CD4-positive, alpha-beta T cell (primary cell): Measurements from ENCODE around the gene OSBPL10. TPM values are rescaled to one million over a fixed set of nuclear protein-coding genes. Genes with fewer than 3 reads are reported as not detected.

ENCODE experiments used
- ATAC-seq: fragments of 200-7000 bp; cut with Tn5 transposase; one replicate; pipeline ENCODE4 v1.10.0; 2022; ENCODE audit warnings: mild to moderate bottlenecking; ENCODE audit not compliant: poor library complexity
- CTCF ChIA-PET: fragments of 350-600 bp; sonication (Branson Sonifier 250); formaldehyde crosslinking; loops from one replicate; lab custom pipeline; 2021; ENCODE audit warnings: antibody characterized with exemption, inconsistent platforms; lab: Charles Lee
- POLR2A ChIA-PET: fragments of 350-600 bp; sonication (Branson Sonifier 250); formaldehyde crosslinking; loops from one replicate; lab custom pipeline; 2021; ENCODE audit warnings: antibody characterized with exemption, inconsistent platforms; lab: Charles Lee
- DNase-seq, 14 experiments: peaks; one replicate each; pipeline ENCODE4 v3.0.0-alpha.2; 2013 to 2020; ENCODE audit warnings: mixed read lengths in 2 of 14
- H3K27ac ChIP-seq, 2 donors: one replicate each; pipeline versions ENCODE4 v1.5.1 to v1.7.0; 2013; ENCODE audit warnings: low read length in 2 of 2, low read depth in 1 of 2, mild to moderate bottlenecking in 1 of 2
- H3K27me3 ChIP-seq, 2 experiments: 1 replicate in 1 of 2; 2 replicates in 1 of 2; pipeline versions ENCODE4 v1.6.1 to v1.7.0; 2013; ENCODE audit warnings: low read length in 2 of 2, control low read depth in 1 of 2, mild to moderate bottlenecking in 1 of 2, moderate library complexity in 1 of 2; ENCODE audit not compliant: insufficient read depth in 2 of 2, control insufficient read depth in 1 of 2
- H3K36me3 ChIP-seq: one replicate; pipeline ENCODE4 v1.6.1; 2013; ENCODE audit warnings: low read length, control low read depth; ENCODE audit not compliant: insufficient read depth
- H3K4me1 ChIP-seq: one replicate; pipeline ENCODE4 v1.6.1; 2013; ENCODE audit warnings: low read length, control low read depth; ENCODE audit not compliant: insufficient read depth
- H3K4me3 ChIP-seq: one replicate; pipeline ENCODE4 v1.5.1; 2013; ENCODE audit warnings: mild to moderate bottlenecking, low read length, moderate library complexity
- H3K9me3 ChIP-seq, 2 experiments: 1 replicate in 1 of 2; 2 replicates in 1 of 2; pipeline versions ENCODE4 v1.6.1 to v1.7.0; 2013; ENCODE audit warnings: low read length in 2 of 2, mild to moderate bottlenecking in 2 of 2, control low read depth in 1 of 2, moderate library complexity in 1 of 2; ENCODE audit not compliant: control insufficient read depth in 1 of 2, insufficient read depth in 1 of 2
- H3K27ac Mint-ChIP-seq: one replicate; pipeline ENCODE4 v1.8.0; 2020; ENCODE audit warnings: mixed read lengths
- H3K27me3 Mint-ChIP-seq: one replicate; pipeline ENCODE4 v1.8.0; 2021; ENCODE audit warnings: mixed read lengths
- H3K36me3 Mint-ChIP-seq: one replicate; pipeline ENCODE4 v1.8.0; 2021; ENCODE audit warnings: low read depth, mixed read lengths
- H3K4me1 Mint-ChIP-seq: one replicate; pipeline ENCODE4 v1.8.0; 2021; ENCODE audit warnings: low read depth, mixed read lengths
- H3K4me3 Mint-ChIP-seq: one replicate; pipeline ENCODE4 v1.8.0; 2020; ENCODE audit warnings: mild to moderate bottlenecking, mixed read lengths
- H3K9me3 Mint-ChIP-seq: one replicate; pipeline ENCODE4 v1.8.0; 2020; ENCODE audit warnings: mixed read lengths
- intact Hi-C, 2 experiments: fragments of 100-400 bp; cut with DNase I in 1 of 2; cut with micrococcal nuclease in 1 of 2; formaldehyde crosslinking; loops; one replicate each; pipeline versions ENCODE4 v1.15.1 to v1.9.0; 2023 to 2025; cut with DNase I, micrococcal nuclease
- total RNA-seq, 174 experiments: library from RNA in 2 of 174; stranded (reverse) in 2 of 174; gene quantifications; one replicate each; pipeline ENCODE4 v1.2.3 and lab custom pipeline; 2021 to 2026
- TF ChIP-seq, protein P1 (sequence below): fragments of 200-600 bp; IDR thresholded peaks from one replicate; pipeline ENCODE4 v1.8.0; 2022; ENCODE audit warnings: antibody characterized with exemption, mild to moderate bottlenecking

OSBPL10 gene
- total RNA-seq, 2 experiments from 2014 or later = not detected

DNA sequence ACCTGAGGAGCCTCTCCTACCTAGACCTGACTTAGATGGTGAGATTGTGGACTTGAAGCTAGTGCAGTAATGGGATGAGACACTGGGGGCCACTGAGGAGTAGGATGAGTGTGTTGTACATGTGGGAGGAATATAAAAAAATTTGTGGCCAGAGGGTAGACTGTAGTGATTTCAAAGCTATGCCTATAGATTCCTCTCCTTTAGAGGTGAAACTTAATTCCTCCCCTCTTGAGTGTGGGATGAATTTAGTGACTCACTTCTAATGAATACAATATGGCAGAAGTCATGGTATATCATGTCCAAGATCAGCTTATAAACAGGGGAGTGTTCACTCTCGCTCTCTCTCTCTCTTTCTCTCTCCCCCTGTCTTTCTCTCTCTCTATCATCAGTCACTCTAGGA is 7.2 kb upstream of the OSBPL10 start:
- no peaks in the 10 kb centered on the region for H3K36me3 Mint-ChIP-seq
- CTCF ChIA-PET = no interaction called here
- Histone ChIP-seq H3K27ac (no peak overlapping the region), H3K36me3 (no peaks in the 10 kb centered on the region), H3K4me1 (no peaks in the 10 kb centered on the region), H3K27me3 (peaks cover 0 to 2% of the 10 kb centered on the region in 2 experiments), H3K9me3 (peaks cover 11 to 28% of the 10 kb centered on the region in 2 experiments), H3K4me3 (no peak overlapping the region)
- peaks cover 4% of the 10 kb centered on the region for H3K9me3 Mint-ChIP-seq
- POLR2A ChIA-PET = no interaction called here
- H3K4me1 Mint-ChIP-seq = no peaks in the 10 kb centered on the region
- H3K27ac Mint-ChIP-seq = no peak overlapping the region
- no peak overlapping the region for H3K4me3 Mint-ChIP-seq
- no peak for ATAC-seq
- TF ChIP-seq, protein P1, sequence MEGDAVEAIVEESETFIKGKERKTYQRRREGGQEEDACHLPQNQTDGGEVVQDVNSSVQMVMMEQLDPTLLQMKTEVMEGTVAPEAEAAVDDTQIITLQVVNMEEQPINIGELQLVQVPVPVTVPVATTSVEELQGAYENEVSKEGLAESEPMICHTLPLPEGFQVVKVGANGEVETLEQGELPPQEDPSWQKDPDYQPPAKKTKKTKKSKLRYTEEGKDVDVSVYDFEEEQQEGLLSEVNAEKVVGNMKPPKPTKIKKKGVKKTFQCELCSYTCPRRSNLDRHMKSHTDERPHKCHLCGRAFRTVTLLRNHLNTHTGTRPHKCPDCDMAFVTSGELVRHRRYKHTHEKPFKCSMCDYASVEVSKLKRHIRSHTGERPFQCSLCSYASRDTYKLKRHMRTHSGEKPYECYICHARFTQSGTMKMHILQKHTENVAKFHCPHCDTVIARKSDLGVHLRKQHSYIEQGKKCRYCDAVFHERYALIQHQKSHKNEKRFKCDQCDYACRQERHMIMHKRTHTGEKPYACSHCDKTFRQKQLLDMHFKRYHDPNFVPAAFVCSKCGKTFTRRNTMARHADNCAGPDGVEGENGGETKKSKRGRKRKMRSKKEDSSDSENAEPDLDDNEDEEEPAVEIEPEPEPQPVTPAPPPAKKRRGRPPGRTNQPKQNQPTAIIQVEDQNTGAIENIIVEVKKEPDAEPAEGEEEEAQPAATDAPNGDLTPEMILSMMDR = no peak
- DNase-seq = no peak
- peaks cover 9% of the 10 kb centered on the region for H3K27me3 Mint-ChIP-seq
- intact Hi-C loops = no loop called here

DNA sequence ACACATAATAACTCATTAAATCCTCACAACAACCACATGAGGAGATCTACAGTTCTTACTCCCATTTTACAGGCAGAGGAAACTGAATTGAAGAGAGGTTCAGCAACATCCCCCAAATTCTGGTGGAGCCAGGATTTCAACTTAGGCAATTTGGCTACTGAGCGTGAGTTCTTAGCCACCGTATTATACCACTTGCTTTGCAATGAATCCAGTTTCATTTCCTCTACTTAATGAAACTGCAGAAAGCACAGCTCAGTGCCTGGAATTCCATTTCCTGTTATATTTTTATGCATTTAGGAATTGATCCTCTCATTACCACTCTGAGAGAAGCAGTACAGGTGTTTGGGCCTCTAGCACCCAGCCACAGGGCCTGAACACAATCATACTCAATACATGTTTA is 4.8 kb upstream of the OSBPL10 start:
- POLR2A ChIA-PET = no interaction called here
- H3K4me3 Mint-ChIP-seq = no peak overlapping the region

GRCh38 chr3:31984321-31984720 is 3.3 kb upstream of the OSBPL10 start:
- H3K9me3 ChIP-seq = peaks cover 7 to 8% of the 10 kb centered on the region in 2 experiments
- peaks cover 41% of the 10 kb centered on the region for H3K27me3 Mint-ChIP-seq
- H3K36me3 ChIP-seq = no peaks in the 10 kb centered on the region
- peaks cover 9% of the 10 kb centered on the region for H3K4me1 Mint-ChIP-seq
- CTCF ChIA-PET = no interaction called here
- H3K9me3 Mint-ChIP-seq = no peaks in the 10 kb centered on the region
- H3K4me1 ChIP-seq = peaks cover 18% of the 10 kb centered on the region
- intact Hi-C loops = no loop called here
- ATAC-seq (no peak), DNase-seq (no peak)
- TF ChIP-seq, protein P1 = no peak
- H3K36me3 Mint-ChIP-seq = peaks cover 3% of the 10 kb centered on the region
- H3K27ac Mint-ChIP-seq = no peak overlapping the region
- POLR2A ChIA-PET = no interaction called here
- no peak overlapping the region for H3K27ac ChIP-seq
- no peak overlapping the region for H3K4me3 ChIP-seq
- no peak overlapping the region for H3K4me3 Mint-ChIP-seq
- peaks cover 26 to 29% of the 10 kb centered on the region in 2 experiments for H3K27me3 ChIP-seq

More for the DNA sequence above, 4.8 kb upstream of the OSBPL10 start:
- peaks cover 29% of the 10 kb centered on the region for H3K27me3 Mint-ChIP-seq
- H3K4me1 Mint-ChIP-seq = peaks cover 4% of the 10 kb centered on the region
- no peaks in the 10 kb centered on the region for H3K9me3 Mint-ChIP-seq
- intact Hi-C loops = no loop called here
- TF ChIP-seq, protein P1 = no peak
- Histone ChIP-seq H3K36me3 (no peaks in the 10 kb centered on the region), H3K4me3 (no peak overlapping the region), H3K9me3 (peaks cover 4 to 13% of the 10 kb centered on the region in 2 experiments), H3K4me1 (peaks cover 9% of the 10 kb centered on the region), H3K27me3 (peaks cover 16 to 18% of the 10 kb centered on the region in 2 experiments), H3K27ac (no peak overlapping the region)
- CTCF ChIA-PET = no interaction called here
- ATAC-seq = no peak
- no peak overlapping the region for H3K27ac Mint-ChIP-seq
- DNase-seq = no peak
- H3K36me3 Mint-ChIP-seq = peaks cover 3% of the 10 kb centered on the region
